Psoas muscle (tissue), 8 donors: ENCODE results near the gene SEC23IP. TPM values are rescaled to one million over a fixed set of nuclear protein-coding genes. Genes with fewer than 3 reads are reported as not detected.

ENCODE experiments used
- ATAC-seq, 4 donors: fragments of 200-7000 bp; cut with Tn5 transposase; one replicate each; pipeline ENCODE4 v1.9.1; 2020; ENCODE audit warnings: moderate library complexity in 3 of 4, mild to moderate bottlenecking in 2 of 4
- DNase-seq, 2 donors: peaks; one replicate each; pipeline ENCODE4 v3.0.0-alpha.2; 2020
- H3K27ac ChIP-seq: fragments of 200-600 bp; one replicate; pipeline ENCODE4 v1.8.0; 2022
- H3K27me3 ChIP-seq, 3 donors: fragments of 200-600 bp in 1 of 3; one replicate each; pipeline versions ENCODE4 v1.6.1 to v1.8.0; 2013 to 2022; ENCODE audit warnings: low read length in 2 of 3, mild to moderate bottlenecking in 2 of 3, moderate library complexity in 1 of 3; ENCODE audit not compliant: insufficient read depth in 3 of 3
- H3K36me3 ChIP-seq, 2 donors: fragments of 200-600 bp in 1 of 2; one replicate each; pipeline versions ENCODE4 v1.6.1 to v1.8.0; 2013 to 2022; ENCODE audit warnings: low read depth in 1 of 2, mild to moderate bottlenecking in 1 of 2, moderate library complexity in 1 of 2; ENCODE audit not compliant: insufficient read depth in 1 of 2
- H3K4me1 ChIP-seq: fragments of 200-600 bp; one replicate; pipeline ENCODE4 v1.8.0; 2022
- H3K4me3 ChIP-seq: fragments of 200-600 bp; one replicate; pipeline ENCODE4 v1.8.0; 2022; ENCODE audit warnings: mild to moderate bottlenecking
- H3K9me3 ChIP-seq: fragments of 200-600 bp; one replicate; pipeline ENCODE4 v1.8.0; 2022
- CTCF ChIP-seq: fragments of 200-600 bp; IDR thresholded peaks from one replicate; pipeline ENCODE4 v1.8.0; 2022; ENCODE audit warnings: antibody characterized with exemption
- WGBS, 3 donors: extraction: QIAGEN DNeasy Blood & Tissue Kit; methylation state at CpG; one replicate each; pipeline versions ENCODE4 v1.1.6 to v1.1.7; 2013; 5-methylcytosine and 5-hydroxymethylcytosine counted together
- intact Hi-C, 2 donors: fragments of 100-400 bp; cut with DNase I; formaldehyde crosslinking; loops; one replicate each; pipeline versions ENCODE4 v1.11.0 to v1.14.2; 2022
- polyA plus RNA-seq, 3 donors: library from polyadenylated mRNA; stranded (reverse); fragments of 200-250 nt; gene quantifications; one replicate each; pipeline ENCODE4 v1.2.3, GENCODE V29; 2013
- total RNA-seq, 4 donors: library from RNA; stranded (reverse); fragmentation: NEBNext Ultra II Directional in 2 of 4; extraction: Animal tissue kit (Norgen Biotek cat#: 25700) in 2 of 4; gene quantifications; one replicate each; pipeline versions ENCODE4 v1.2.1 to v1.2.4, GENCODE V29; 2021 to 2023
- donor health status: healthy with polysubstance abuse.
- donor health status: DM: no; HTN: no; CAD: no; lungs with moderate emphysema.
- donor health status: Bipolar disorder and iron deficiency.
- donor health status: healthy.
- donor health status: DM: yes; HTN: yes; CAD: no.
- donor health status: DM: no; HTN: no; CAD: no.
- donor health status: DM: no; HTN: no; CAD: no.
- donor health status: DM: yes; HTN: yes; CAD: no.

SEC23IP gene
- total and polyA plus RNA-seq, 7 donors: 6.5 to 49.7 (median 27.3) TPM

DNA sequence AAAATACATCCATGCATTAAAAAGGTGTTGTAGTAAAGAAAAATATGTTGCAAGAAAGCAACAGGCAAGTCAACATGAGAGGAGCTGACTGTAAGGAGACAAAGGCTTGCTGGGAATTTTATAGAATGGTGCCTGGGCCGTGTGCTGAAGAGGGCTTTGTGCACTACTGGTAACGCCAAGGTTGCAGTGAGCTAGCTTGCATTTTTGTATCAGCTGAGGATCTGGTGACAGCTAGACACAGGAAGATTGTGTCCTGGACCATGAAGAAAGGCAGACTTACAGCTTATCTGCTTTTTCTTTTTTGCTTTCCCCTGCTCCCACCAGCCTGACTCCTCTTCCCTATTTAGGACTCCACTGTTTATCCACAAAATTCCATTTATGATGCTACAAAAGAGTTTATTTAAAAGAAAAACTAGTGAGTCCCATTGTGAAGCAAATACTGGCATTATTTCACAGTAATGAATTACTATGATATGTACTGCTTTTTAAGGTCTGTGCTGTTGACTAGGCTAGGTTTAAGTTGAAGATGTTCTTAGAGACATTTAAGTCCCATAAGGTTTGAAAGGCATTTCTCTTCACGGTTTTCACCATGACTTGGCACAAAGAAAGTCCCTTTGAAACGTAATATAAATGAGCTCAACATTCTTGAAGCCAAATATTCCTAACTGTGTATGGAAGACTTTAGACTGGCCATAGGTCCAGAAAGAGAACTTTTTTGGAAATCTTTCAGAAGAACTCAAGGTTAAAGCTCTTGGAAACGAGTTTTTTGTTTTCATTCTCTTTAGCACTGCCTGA lies 88.6 kb downstream of the SEC23IP start:
- peaks cover 4% of the 10 kb centered on the region for H3K9me3 ChIP-seq
- H3K4me1 ChIP-seq: no peaks in the 10 kb centered on the region
- ATAC-seq (no peak), DNase-seq (no peak)
- H3K4me3 ChIP-seq: no peak overlapping the region
- no peaks in the 10 kb centered on the region for H3K36me3 ChIP-seq
- WGBS, 3 donors: 25 to 30% (median 30%) methylated on average over 5 of the region's 5 CpGs
- intact Hi-C loops: no loop called here
- no peaks in the 10 kb centered on the region for H3K27me3 ChIP-seq
- TF ChIP-seq CTCF: no peak
- no peak overlapping the region for H3K27ac ChIP-seq

DNA sequence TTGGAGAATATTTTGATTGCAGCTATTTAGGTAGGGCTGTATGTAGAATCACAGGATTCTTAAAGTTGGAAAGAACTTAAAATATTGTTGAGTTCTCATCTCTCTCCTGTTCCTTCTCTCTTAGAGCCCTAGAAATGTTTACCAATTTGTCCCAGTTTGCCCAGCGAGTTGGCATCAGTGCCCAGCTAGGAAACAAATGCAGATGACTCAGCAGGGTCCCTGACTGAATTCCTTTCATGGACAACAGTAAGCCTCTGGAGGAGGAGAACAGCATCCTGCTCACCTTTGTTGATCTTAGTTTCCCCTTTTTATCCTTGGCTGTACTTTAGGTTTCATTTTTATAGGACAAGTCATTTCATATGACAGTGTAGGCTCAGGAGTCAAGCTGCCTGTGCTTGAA lies 89.3 kb downstream of the SEC23IP start:
- Histone ChIP-seq H3K9me3 (peaks cover 4% of the 10 kb centered on the region), H3K36me3 (no peaks in the 10 kb centered on the region), H3K4me3 (no peak overlapping the region), H3K4me1 (no peaks in the 10 kb centered on the region), H3K27me3 (no peaks in the 10 kb centered on the region), H3K27ac (no peak overlapping the region)
- WGBS, 3 donors: 25 to 42% (median 28%) methylated on average over 1 of the region's 1 CpG
- intact Hi-C loops: no loop called here
- no peak for ATAC-seq
- TF ChIP-seq CTCF: no peak
- no peak for DNase-seq

- 69 to 82% (median 82%) methylated on average over 1 of the region's 1 CpG for WGBS, 3 donors
- TF ChIP-seq CTCF: no peak
These were observed 95.8 kb downstream of the SEC23IP start for GRCh38 chr10:119988333-119988732.

DNA sequence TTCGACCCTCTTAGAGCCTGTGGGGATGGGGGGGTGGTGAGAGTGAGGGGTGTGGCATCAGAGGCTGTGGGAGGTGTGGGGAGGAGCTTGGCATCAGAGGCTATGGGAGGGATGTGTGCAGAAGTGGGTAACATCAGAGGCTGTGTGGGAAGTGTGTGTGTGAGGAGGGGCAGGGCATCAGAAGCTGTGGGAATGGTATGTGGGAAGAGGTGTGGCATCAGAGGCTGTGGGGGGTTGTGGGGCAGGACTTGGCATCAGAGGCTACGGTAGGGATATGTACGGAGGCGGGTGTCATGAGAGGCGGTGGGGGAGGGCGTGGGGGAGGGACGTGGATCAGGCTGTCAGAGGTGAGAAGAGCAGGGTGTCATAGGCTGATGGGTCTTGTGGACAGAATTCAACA lies 97.4 kb downstream of the SEC23IP start:
- 69 to 80% (median 72%) methylated on average over 7 of the region's 7 CpGs for WGBS, 3 donors
- DNase-seq (no peak), ATAC-seq (no peak)
- Histone ChIP-seq H3K4me1 (no peaks in the 10 kb centered on the region), H3K27me3 (no peaks in the 10 kb centered on the region), H3K27ac (no peak overlapping the region), H3K36me3 (no peaks in the 10 kb centered on the region), H3K4me3 (no peak overlapping the region), H3K9me3 (no peaks in the 10 kb centered on the region)
- intact Hi-C loops: no loop called here
- TF ChIP-seq CTCF: no peak

More at GRCh38 chr10:119988333-119988732, 95.8 kb downstream of the SEC23IP start:
- Histone ChIP-seq H3K36me3 (no peaks in the 10 kb centered on the region), H3K4me1 (no peaks in the 10 kb centered on the region), H3K27me3 (no peaks in the 10 kb centered on the region), H3K4me3 (no peak overlapping the region), H3K27ac (no peak overlapping the region), H3K9me3 (peaks cover 4% of the 10 kb centered on the region)
- ATAC-seq (no peak), DNase-seq (no peak)
- intact Hi-C loops: no loop called here

GRCh38 chr10:119991066-119991465 lies 98.5 kb downstream of the SEC23IP start:
- DNase-seq (no peak), ATAC-seq (no peak)
- Histone ChIP-seq H3K27ac (no peak overlapping the region), H3K9me3 (peaks cover under 1% of the 10 kb centered on the region), H3K4me3 (no peak overlapping the region), H3K36me3 (no peaks in the 10 kb centered on the region), H3K4me1 (no peaks in the 10 kb centered on the region), H3K27me3 (no peaks in the 10 kb centered on the region)
- intact Hi-C loops: no loop called here
- TF ChIP-seq CTCF: no peak
- 64 to 71% (median 67%) methylated on average over 9 of the region's 9 CpGs for WGBS, 3 donors
